Muscle layer of colon (tissue), 2 donors: ENCODE data around the gene ZNF71.
"Not testable (repeated sequence)": the region's sequence is repeated elsewhere in the genome, so short reads cannot be mapped to it uniquely, and the experiment has no call there.

Source experiments
- H3K27ac ChIP-seq: one replicate; pipeline ENCODE4 v1.7.0; 2013; ENCODE audit warnings: low read depth, mild to moderate bottlenecking, low read length, moderate library complexity
- H3K27me3 ChIP-seq, 2 donors: one replicate each; pipeline ENCODE4 v1.7.0; 2013; ENCODE audit warnings: low read length in 2 of 2, mild to moderate bottlenecking in 2 of 2; ENCODE audit not compliant: insufficient read depth in 2 of 2, control insufficient read depth in 1 of 2
- H3K36me3 ChIP-seq: one replicate; pipeline ENCODE4 v1.7.0; 2013; ENCODE audit warnings: mild to moderate bottlenecking, low read length; ENCODE audit not compliant: insufficient read depth
- H3K4me1 ChIP-seq: one replicate; pipeline ENCODE4 v1.7.0; 2013; ENCODE audit warnings: mild to moderate bottlenecking, low read length; ENCODE audit not compliant: insufficient read depth
- H3K4me3 ChIP-seq, 2 donors: one replicate each; pipeline ENCODE4 v1.7.0; 2013; ENCODE audit warnings: low read length in 2 of 2, low read depth in 1 of 2, mild to moderate bottlenecking in 1 of 2, moderate library complexity in 1 of 2
- H3K9ac ChIP-seq: one replicate; pipeline ENCODE4 v1.7.0; 2013; ENCODE audit warnings: low read length
- H3K9me3 ChIP-seq: one replicate; pipeline ENCODE4 v1.7.0; 2013; ENCODE audit warnings: mild to moderate bottlenecking, low read length
- donor health status: abdominal sarcoma.
- donor health status: Adenocarcinoma of cecum.

The ZNF71 gene

DNA sequence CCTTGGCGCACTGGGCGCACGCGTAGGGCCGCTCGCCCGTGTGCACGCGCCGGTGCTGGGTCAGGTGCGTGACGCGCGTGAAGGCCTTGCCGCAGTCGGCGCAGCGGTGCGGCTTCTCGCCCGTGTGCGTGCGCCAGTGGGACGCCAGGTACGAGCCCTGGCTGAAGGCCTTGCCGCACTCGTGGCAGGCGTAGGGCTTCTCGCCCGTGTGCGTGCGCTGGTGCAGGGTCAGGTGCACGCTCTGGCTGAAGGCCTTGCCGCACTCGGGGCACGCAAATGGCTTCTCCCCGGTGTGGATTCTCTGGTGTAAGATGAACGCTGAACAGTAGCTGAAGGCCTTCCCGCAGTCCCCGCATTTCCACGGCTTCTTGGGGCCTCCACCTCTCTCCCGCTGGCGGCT is 69.4 kb downstream of the ZNF71 start:
- H3K36me3 ChIP-seq = peaks cover 8% of the 10 kb centered on the region
- H3K27me3 ChIP-seq = no peaks in the 10 kb centered on the region
- H3K27ac ChIP-seq = no peak overlapping the region
- no peaks in the 10 kb centered on the region for H3K9me3 ChIP-seq
- H3K4me3 ChIP-seq = no peak overlapping the region
- H3K9ac ChIP-seq = no peak overlapping the region
- no peaks in the 10 kb centered on the region for H3K4me1 ChIP-seq

DNA sequence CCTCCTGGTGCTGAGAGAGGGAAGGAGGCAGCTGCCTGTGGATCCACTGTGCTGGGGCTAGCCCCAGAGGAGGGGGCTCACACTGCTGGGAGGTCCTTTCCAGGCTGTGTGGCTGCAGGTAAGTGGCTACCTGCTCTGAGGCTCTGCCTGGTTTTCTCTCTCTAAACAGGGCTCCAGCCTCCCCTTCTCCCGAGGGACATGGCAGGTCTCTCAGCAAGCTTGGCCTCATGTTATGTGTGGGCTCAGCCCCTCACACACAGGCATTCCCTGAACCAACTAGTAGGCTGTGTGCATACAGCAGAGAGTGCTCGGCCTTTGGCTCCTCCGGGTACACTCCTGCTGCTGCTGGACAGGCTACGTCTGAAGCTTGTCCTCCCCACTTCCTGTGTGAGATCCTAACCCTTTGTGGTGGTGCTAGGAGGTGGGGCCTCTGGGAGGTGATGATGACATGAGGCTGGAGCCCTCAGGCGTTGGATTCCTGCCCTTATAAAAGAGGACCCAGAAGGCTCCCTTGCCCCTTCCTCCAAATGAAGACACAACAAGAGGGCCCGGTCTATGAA is 72.3 kb downstream of the ZNF71 start:
- Histone ChIP-seq H3K9me3 (no peaks in the 10 kb centered on the region), H3K27ac (no peak overlapping the region), H3K4me3 (no peak overlapping the region), H3K9ac (no peak overlapping the region), H3K36me3 (peaks cover 8% of the 10 kb centered on the region), H3K4me1 (peaks cover 11% of the 10 kb centered on the region), H3K27me3 (no peaks in the 10 kb centered on the region)

DNA sequence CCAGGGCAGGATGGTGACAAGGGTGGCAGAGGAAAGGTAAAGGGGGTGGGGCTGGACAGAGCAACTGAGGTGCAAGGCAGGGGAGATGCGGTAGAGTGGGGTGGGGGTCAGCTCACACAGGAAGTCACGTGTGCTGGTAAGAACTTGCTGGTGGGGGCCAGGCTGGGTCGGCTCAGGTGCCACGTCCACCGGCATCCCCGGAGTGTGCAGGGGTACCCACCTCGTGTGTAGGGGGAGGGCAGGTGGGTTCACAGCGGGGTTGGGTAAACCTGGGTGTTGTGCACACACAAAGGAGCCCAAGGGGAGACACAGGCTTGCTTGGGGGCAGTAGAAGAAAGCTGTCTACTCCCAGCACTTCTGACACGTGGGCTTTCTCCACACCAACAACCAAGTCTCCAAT is 73.6 kb downstream of the ZNF71 start:
- Histone ChIP-seq H3K27me3 (no peaks in the 10 kb centered on the region), H3K9me3 (no peaks in the 10 kb centered on the region), H3K9ac (no peak overlapping the region), H3K4me1 (peaks cover 11% of the 10 kb centered on the region), H3K4me3 (no peak overlapping the region), H3K36me3 (peaks cover under 1% of the 10 kb centered on the region), H3K27ac (no peak overlapping the region)

DNA sequence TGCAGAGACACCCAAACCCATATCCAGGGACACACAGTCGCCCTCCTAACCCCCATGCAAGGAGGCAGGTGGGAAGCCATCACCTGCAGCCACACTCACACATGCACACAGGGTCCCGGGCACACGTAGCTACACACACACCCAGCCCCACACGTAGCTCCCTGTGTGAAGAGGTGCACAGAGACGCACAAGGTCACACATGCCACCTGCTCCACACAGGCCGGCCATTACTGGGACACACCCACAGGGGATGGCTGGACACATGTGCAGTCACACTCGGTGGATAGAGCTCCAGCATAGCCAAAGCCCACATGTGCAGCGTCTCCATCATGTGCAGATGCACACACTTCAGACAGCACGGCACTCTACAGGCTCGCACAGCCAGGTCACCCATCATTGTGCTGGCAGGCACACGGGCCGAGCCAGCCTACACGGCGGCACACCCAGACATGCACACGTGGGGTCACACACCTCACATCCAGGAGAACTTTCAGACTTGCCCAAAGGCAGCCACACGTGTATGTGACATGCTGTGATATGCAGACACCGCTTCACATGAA is 75.4 kb downstream of the ZNF71 start:
- H3K4me3 ChIP-seq = peak overlapping the region; percentile 82 to 97
- H3K27ac ChIP-seq = no peak overlapping the region
- H3K9me3 ChIP-seq = no peaks in the 10 kb centered on the region
- no peaks in the 10 kb centered on the region for H3K27me3 ChIP-seq
- H3K36me3 ChIP-seq = no peaks in the 10 kb centered on the region
- peaks cover 11% of the 10 kb centered on the region for H3K4me1 ChIP-seq
- H3K9ac ChIP-seq = peak overlapping the region; percentile 86

DNA sequence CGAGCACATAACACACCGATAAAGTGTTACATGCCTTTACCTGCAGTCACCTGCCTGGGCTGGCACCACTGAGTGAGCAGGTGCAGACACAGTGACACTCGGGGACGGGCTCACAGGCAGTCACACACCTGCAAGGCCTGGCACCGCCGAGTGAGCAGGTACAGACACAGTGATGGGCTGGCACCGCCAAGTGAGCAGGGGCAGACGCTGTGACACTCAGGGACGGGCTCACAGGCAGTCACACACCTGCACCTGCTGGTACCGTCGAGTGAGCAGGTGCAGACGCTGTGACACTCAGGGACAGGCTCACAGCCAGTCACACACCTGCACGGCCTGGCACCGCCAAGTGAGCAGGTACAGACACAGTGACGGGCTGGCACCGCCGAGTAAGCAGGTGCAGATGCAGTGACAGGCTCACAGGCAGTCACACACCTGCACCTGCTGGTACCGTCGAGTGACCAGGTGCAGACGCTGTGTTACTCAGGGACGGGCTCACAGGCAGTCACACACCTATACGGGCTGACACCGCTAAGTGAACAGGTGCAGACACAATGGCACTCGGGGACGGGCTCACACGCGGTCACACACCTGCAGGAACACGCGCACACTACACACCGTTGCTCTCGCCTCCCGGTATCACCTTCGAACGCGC is 76.0 kb downstream of the ZNF71 start:
- H3K9ac ChIP-seq = peak overlapping the region; percentile 86
- H3K36me3 ChIP-seq = no peaks in the 10 kb centered on the region
- H3K9me3 ChIP-seq = no peaks in the 10 kb centered on the region
- H3K27me3 ChIP-seq = no peaks in the 10 kb centered on the region
- peak overlapping the region; percentile 73 for H3K27ac ChIP-seq
- peaks cover 11% of the 10 kb centered on the region for H3K4me1 ChIP-seq
- peak overlapping the region; percentile 82 to 97 for H3K4me3 ChIP-seq

DNA sequence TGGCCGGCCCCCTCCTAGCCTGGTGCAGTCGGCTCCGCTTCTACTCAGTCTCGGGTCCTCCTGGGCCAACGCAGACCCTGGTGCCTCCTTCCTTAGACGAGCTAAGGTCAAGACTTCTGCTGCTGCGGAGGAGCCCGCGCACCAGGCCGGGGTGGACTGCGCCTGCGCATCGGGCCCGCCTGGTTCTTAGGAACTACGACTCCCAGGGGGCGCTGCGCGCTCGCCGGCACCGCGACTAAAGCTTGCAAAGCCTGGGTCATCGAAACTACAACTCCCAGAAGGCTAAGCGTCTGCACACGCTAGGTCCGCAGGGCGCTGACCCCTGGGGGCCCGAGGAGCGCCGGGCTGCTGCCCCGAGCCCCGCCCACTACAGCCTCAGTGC is 76.5 kb downstream of the ZNF71 start, which contains the start of gene ZNF835:
Gene ZNF835 (minus strand): TSS at position 145 of the 382 bp plus-strand sequence. CDS start 6,559 bp downstream, outside the sequence.
- Histone ChIP-seq H3K9me3 (no peaks in the 10 kb centered on the region), H3K4me1 (peaks cover 11% of the 10 kb centered on the region), H3K9ac (peak within 1 kb of the TSS; percentile 86), H3K27me3 (no peaks in the 10 kb centered on the region), H3K36me3 (no peaks in the 10 kb centered on the region), H3K4me3 (peak within 1 kb of the TSS; percentile 82 to 97), H3K27ac (peak within 1 kb of the TSS; percentile 73)

DNA sequence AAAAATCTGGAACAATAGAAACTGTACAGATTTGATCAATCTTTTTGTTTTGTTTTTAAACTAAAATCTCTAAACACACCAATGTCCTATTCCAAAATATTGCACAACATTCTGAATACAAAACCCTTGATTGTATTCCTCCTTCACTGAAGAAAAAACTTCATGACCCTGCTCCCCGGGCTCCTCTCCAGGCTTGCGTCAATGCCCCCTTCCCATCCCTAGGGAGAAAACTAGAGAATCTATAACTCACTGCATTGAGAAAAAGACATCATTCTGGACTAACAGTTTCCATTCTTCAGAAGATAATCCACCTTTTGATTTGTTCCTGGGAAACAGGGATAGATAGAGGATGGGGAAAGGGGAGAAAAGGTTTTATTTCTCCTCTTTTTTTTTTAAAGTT is 77.5 kb downstream of the ZNF71 start:
- H3K9me3 ChIP-seq, H3K27ac ChIP-seq, H3K27me3 ChIP-seq, H3K4me3 ChIP-seq, H3K9ac ChIP-seq, H3K36me3 ChIP-seq: not testable (repeated sequence)
- H3K4me1 ChIP-seq = peaks cover 11% of the 10 kb centered on the region
